ENCODE results near the gene WIPI1. TPM values are rescaled to one million over a fixed set of nuclear protein-coding genes. Genes with fewer than 3 reads are reported as not detected.

WIPI1 gene
- total and polyA plus RNA-seq, 2 experiments from 2014 or later = 67.4 to 79.6 TPM

DNA sequence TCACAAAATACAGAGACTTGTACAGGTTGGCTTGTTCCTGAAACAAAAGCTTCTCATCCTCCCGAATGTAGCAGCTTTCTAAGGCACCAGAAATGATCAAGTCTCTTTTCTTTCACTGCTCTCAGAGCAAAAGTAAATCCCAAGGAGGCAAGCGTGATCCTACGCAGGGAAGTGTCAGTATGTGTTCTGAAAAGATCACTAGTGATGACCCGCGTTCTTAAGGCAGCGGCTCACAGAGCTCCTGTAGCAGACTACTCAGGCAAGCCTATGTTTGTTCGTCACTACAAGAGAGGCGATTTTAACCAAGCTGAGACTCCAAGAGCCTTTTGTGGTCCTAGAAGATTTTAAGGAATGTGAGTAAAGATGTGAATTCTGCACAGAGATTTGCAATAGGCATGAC, 34.5 kb downstream of the WIPI1 start:
- no peak overlapping the region for H3K4me3 ChIP-seq
- H2AFZ ChIP-seq = no peak overlapping the region
- no peak for DNase-seq (ENCODE audit: low spot score)
- H3K4me1 ChIP-seq (ENCODE audit: insufficient read depth) = no peaks in the 10 kb centered on the region
- 89% methylated on average over 8 of the region's 8 CpGs for WGBS (ENCODE audit: low lambda C conversion rate, missing lambda C conversion rate)
- no peaks in the 10 kb centered on the region for H3K9me2 ChIP-seq (replicated peaks; ENCODE audit: insufficient read depth)
- no peaks in the 10 kb centered on the region for H3K27me3 ChIP-seq
- H3K36me3 ChIP-seq (replicated peaks; ENCODE audit: insufficient read depth, low read depth) = no peaks in the 10 kb centered on the region
- H3K27ac ChIP-seq = no peak overlapping the region
- TF ChIP-seq CTCF (IDR thresholded peaks at IDR 0.05; ENCODE audit: poor library complexity) = no peak
- TF ChIP-seq EZH2 (IDR thresholded peaks at IDR 0.05; ENCODE audit: borderline replicate concordance) = no peak
- TF ChIP-seq EZH2phosphoT487 (IDR thresholded peaks at IDR 0.05; ENCODE audit: low read depth, severe bottlenecking, unreplicated experiment) = no peak
- H3K9me3 ChIP-seq (ENCODE audit: low read depth) = no peaks in the 10 kb centered on the region
- no peaks in the 10 kb centered on the region for H4K20me1 ChIP-seq (ENCODE audit: insufficient read depth, poor library complexity, severe bottlenecking)
- no peaks in the 10 kb centered on the region for H3K79me2 ChIP-seq
- H3K4me2 ChIP-seq = no peak overlapping the region

DNA sequence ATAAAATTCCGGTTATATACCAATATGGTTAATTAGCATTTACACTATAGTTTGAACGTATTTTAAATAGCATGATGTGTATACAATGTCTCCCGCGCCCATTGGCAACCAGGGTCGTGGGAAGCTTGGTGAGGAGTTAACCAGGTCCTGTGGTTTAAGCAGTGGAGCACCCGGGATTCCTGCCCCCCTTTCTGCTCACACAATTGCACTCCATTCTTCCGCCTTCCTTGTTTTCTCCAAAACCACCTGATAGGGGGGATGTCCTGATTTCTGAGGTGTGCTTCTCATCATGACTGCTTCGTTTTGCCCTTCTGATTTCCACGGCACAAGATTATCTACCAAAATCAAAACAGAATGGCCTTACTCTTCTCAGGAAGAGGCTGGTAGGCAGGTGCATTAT, 35.8 kb downstream of the WIPI1 start:
- Histone ChIP-seq H3K9me2 (replicated peaks; ENCODE audit: insufficient read depth) (no peaks in the 10 kb centered on the region), H3K36me3 (replicated peaks; ENCODE audit: insufficient read depth, low read depth) (no peaks in the 10 kb centered on the region), H3K4me3 (no peak overlapping the region), H3K4me1 (ENCODE audit: insufficient read depth) (no peaks in the 10 kb centered on the region), H3K79me2 (no peaks in the 10 kb centered on the region), H3K27me3 (no peaks in the 10 kb centered on the region), H3K9me3 (ENCODE audit: low read depth) (no peaks in the 10 kb centered on the region), H4K20me1 (ENCODE audit: insufficient read depth, poor library complexity, severe bottlenecking) (no peaks in the 10 kb centered on the region), H2AFZ (no peak overlapping the region), H3K4me2 (no peak overlapping the region), H3K27ac (no peak overlapping the region)
- no peak for TF ChIP-seq EZH2phosphoT487 (IDR thresholded peaks at IDR 0.05; ENCODE audit: low read depth, severe bottlenecking, unreplicated experiment)
- TF ChIP-seq CTCF (IDR thresholded peaks at IDR 0.05; ENCODE audit: poor library complexity) = no peak
- whole genome bisulfite sequencing (ENCODE audit: low lambda C conversion rate, missing lambda C conversion rate) = 93% methylated on average over 9 of the region's 9 CpGs
- no peak for DNase-seq (ENCODE audit: low spot score)

GRCh38 chr17:68420065-68420464, 37.2 kb downstream of the WIPI1 start:
- Histone ChIP-seq H3K27ac (no peak overlapping the region), H3K9me3 (ENCODE audit: low read depth) (peaks cover 5% of the 10 kb centered on the region), H3K9me2 (replicated peaks; ENCODE audit: insufficient read depth) (no peaks in the 10 kb centered on the region), H3K4me3 (no peak overlapping the region), H3K79me2 (no peaks in the 10 kb centered on the region), H3K4me2 (no peak overlapping the region), H3K27me3 (no peaks in the 10 kb centered on the region), H2AFZ (no peak overlapping the region), H3K36me3 (replicated peaks; ENCODE audit: insufficient read depth, low read depth) (no peaks in the 10 kb centered on the region), H3K4me1 (ENCODE audit: insufficient read depth) (no peaks in the 10 kb centered on the region), H4K20me1 (ENCODE audit: insufficient read depth, poor library complexity, severe bottlenecking) (no peaks in the 10 kb centered on the region)
- 94% methylated on average over 14 of the region's 14 CpGs for WGBS (ENCODE audit: low lambda C conversion rate, missing lambda C conversion rate)
- no peak for DNase-seq (ENCODE audit: low spot score)
- no peak for TF ChIP-seq EZH2 (IDR thresholded peaks at IDR 0.05; ENCODE audit: borderline replicate concordance)
- TF ChIP-seq CTCF (IDR thresholded peaks at IDR 0.05; ENCODE audit: poor library complexity) = no peak
- TF ChIP-seq EZH2phosphoT487 (IDR thresholded peaks at IDR 0.05; ENCODE audit: low read depth, severe bottlenecking, unreplicated experiment) = no peak

DNA sequence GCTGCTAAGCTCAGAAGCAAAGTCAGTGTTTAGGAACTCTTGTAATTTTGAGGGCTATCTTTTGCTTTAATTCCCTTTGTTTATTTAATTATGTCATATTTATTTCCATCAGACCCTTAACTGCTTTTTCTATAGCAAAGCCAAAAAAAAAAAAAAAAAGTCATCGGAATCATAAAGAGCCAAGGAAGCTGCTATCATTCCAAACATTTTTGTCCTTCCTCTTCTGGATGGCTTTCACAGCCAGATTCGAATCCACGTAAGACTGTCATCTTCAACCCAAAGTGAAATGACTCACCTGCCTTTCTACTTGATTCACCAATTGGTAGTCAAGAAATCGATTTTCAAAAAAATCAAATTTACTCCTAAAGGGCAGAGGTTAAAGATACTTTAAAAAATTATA, 38.4 kb downstream of the WIPI1 start:
- Histone ChIP-seq H3K4me1 (ENCODE audit: insufficient read depth) (no peaks in the 10 kb centered on the region), H4K20me1 (ENCODE audit: insufficient read depth, poor library complexity, severe bottlenecking) (no peaks in the 10 kb centered on the region), H3K4me3 (no peak overlapping the region), H3K36me3 (replicated peaks; ENCODE audit: insufficient read depth, low read depth) (no peaks in the 10 kb centered on the region), H3K79me2 (no peaks in the 10 kb centered on the region), H2AFZ (no peak overlapping the region), H3K4me2 (no peak overlapping the region), H3K9me3 (ENCODE audit: low read depth) (peaks cover 5% of the 10 kb centered on the region), H3K27ac (no peak overlapping the region), H3K9me2 (replicated peaks; ENCODE audit: insufficient read depth) (no peaks in the 10 kb centered on the region), H3K27me3 (no peaks in the 10 kb centered on the region)
- no peak for DNase-seq (ENCODE audit: low spot score)
- TF ChIP-seq CTCF (IDR thresholded peaks at IDR 0.05; ENCODE audit: poor library complexity) (no peak), EZH2 (IDR thresholded peaks at IDR 0.05; ENCODE audit: borderline replicate concordance) (no peak), EZH2phosphoT487 (IDR thresholded peaks at IDR 0.05; ENCODE audit: low read depth, severe bottlenecking, unreplicated experiment) (no peak)
- 91% methylated on average over 4 of the region's 4 CpGs for WGBS (ENCODE audit: low lambda C conversion rate, missing lambda C conversion rate)
